HG02610 (cell line): ENCODE results near the gene FSTL3.
"Not testable (repeated sequence)": the region's sequence is repeated elsewhere in the genome, so short reads cannot be mapped to it uniquely, and the experiment has no call there.

Source experiments
- ATAC-seq: cut with Tn5 transposase; IDR thresholded peaks from one replicate; pipeline ENCODE4 v1.9.1; 2021; ENCODE audit warnings: mild to moderate bottlenecking, moderate library complexity; ENCODE audit not compliant: unreplicated experiment

Gene FSTL3

DNA sequence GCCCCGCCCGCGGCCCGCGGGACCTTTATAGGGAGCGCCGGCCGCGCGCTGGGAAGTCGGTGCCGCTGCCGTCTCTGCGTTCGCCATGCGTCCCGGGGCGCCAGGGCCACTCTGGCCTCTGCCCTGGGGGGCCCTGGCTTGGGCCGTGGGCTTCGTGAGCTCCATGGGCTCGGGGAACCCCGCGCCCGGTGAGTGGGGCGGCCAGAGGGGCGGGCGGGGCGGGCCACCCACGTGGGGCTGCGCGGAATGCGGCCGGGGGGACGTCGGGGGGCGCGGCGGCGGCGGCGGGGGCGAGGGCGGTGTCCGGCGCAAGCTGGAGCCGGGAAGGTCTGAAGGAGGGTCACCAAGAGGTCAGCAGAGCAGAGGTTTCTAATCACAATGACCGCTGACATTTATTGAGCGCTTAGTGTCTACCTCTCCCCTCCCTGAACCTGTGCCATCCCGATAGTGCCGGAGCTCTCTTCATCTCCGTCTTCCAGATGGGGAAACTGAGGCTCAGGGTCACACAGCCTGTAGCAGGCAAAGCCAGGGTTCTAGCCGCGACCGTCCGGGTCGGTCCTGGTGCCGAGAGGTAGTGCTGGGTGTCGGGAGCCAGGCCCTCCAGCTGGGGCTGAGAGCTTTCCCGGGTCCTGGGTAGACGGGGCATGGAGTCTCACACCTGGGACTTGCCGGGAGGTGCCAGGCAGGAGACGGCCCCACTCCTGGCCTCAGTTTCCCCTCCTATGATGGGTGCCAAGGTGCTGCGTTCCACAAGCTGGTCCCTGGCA is at the start of gene FSTL3:
Gene FSTL3, plus strand, starts transcription at position 54 of the 767 bp plus-strand sequence. Its CDS starts 32 bp downstream, at position 86.
- ATAC-seq = no peak

DNA sequence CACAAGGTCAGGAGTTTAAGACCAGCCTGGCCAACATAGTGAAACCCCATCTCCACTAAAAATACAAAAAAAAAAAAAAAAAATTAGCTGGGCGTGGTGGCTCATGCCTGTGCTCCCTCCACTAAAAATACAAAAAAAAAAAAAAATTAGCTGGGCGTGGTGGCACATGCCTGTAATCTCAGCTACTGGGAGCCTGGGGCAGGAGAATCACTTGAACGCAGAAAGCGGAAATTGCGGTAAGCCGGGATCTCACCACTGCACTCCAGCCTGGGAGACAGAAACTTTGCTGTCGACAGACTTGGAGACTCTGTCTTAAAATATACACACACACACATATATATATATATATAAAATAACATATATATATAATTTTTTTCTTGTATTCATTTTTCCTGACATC is 49.6 kb upstream of the FSTL3 start:
- not testable (repeated sequence) for ATAC-seq

DNA sequence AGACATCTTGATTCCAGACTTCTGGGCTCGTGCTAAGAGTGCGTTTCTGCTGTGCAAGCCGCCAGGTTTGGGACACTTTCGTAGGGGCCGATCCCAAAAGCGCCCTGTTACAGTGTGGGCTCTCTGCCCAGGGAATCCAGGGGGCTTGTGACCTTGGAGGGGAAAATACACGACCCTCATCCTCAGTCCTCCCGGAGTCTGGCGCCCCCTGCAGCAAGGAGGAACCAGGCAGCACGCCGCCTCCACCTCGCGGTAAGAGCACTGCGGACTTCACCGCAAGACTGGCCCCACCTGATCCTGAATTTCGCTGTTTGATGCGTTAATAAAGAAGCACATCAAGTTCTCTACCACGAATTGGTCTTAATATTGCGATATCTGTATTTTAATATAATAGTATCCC is 48.0 kb upstream of the FSTL3 start:
- ATAC-seq = no peak

DNA sequence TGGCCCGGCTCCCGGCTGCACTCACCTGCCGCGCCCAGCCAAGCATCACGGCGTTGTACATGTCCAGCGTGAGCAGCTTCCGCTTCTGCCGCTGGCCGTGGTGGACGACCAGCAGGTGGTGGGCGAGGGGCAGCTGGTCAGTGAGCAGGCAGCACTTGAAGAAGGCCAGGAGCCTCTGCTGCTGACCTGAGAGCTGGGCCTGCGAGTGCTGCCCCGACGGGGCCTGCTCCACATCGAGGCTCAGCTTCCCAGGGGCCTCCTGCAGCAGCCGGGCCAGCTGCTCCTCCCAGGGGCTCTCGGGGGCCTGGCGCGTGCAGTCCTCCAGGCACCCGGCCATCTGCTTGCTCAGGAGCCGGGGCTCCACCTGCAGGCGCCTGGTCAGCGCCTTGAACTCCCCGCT is 46.7 kb upstream of the FSTL3 start:
- ATAC-seq = not testable (repeated sequence)

DNA sequence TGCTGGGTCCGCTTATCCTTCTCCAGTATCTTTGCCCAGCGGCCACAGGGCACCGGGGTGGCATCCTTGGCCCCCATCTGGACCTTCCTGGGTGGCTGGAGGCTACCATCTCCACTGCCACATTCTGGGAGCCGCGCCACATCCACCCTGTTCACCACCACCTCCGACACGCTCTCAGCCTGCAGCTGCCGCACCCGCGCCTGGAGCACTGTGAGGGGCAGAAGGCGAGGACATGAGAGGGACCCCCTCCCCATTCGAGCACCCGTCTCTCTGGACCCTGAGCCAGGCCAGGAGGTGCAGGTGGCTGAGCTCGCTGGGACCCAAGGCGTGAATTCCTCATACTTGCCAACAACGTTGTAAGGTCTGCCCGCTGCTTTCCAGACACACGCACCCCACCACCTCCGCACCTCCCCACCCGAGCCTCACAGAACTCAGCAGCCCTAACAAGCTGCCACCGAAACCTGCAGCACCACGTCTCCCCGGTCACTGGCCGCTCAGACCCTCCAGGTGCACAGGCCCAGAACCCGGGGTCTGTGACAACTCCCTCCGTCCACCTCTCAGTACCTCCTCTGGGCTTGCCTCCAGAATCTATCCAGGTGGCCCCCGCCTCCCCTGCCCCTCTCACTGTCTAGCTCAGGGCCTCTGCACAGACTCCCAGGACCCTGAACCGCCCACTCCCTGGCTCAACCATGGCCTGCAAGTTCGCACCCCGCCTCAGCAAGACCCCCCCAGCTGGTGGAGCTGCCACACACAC is 46.1 kb upstream of the FSTL3 start:
- ATAC-seq = no peak

DNA sequence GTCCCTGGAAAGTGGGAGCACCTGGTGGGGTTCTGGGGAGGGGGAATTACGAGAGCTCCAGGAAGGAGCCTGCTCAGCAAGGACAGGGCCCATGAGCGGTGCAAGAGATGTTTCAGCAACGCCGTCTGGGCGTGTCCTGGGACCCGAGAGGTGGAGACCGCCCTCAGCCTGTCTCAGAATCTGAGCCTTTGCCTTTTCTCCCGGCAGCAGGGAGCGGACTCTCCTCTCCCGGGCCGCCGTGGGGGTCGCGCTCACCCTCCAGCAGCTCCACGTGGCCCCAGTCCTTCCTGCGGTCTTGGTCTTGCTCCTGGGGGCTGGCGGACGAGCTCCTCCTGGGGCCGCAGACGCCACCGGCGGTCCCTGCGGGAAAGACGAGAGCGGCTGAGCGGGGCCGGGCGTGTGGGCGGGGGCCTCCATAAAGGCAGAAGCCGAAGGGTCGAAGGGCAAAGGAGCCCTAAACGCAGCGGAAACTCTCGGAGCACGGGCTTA is 43.6 kb upstream of the FSTL3 start:
- ATAC-seq = peak; percentile 15

DNA sequence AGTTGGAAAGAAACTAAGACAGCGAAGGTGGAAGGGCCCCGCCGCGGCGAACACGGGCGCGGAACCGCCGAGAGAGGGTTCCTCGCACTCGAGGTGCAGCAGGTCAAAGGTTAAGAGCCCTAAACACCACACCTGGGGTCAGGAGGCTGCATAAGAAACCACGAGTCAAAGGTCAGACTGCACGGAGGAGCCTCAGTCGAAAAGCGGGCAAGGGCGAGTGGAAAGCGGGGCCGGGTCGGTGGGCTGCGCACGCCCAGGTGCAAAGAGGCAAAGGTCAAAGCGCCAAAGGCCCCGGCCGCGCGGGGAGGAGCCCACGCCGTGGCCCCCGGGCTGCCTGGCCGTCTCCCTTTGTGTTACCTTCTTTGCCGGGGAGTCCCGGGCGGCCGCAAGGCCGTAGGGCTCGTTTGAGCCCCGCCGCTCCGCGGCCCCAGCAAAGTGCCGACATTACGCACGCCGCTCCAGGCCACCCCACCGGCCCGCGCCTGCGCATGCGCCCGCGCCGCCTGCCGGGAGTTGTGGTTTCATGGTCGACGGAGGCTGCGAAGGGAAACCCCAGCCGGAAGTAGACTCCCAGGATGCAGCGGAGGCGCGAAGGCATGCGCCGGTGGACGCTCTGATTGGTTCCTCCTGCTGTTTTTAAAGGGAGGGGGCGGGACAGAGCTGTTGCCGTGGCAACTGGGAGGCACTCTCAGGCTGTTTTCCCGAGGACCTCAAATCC is 43.0 kb upstream of the FSTL3 start, which contains the start of gene POLRMT:
Gene POLRMT, minus strand, starts transcription at position 470 of the 718 bp plus-strand sequence. Its CDS starts 25 bp downstream, at position 445.
- peak; percentile 81 for ATAC-seq

DNA sequence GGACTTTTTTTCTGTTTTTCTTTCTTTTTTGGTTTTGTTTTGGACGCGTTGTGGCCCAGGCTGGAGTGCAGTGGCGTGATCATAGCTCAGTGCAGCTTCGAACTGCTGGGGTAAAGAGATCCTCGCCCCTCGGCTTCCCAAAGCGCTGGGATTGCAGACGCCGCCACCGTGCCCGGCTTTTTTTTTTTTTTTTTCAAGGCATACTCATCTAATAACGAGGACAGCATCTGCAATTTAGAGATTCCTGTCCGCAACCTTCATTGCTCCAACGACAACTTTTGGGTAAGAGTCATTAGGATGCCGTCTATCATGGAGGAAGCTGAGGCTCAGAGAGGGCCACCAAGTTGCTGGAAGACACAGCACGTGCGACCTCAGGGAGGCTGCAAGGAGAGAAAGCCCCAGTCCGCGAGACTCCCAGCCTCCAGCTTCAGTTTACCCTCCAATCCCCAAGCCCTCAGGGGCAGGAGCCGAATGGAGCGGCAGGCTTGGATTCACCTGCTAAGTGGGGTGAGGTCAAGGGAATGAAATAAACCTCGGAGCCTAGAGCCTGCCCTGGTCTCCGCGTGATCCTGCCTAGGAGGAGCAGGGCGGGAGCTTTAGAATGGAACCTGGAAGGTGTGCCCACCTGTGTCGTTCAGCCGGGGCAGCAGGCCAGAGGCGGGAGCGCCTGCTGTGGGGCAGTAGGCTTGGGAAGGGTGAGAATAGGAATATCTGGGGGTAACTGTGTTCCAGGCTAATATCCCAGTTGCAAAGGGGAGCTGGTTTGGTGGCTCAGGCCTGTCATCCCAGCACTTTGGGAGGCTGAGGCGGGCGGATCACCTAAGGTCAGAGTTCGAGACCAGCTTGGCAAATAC is 42.2 kb upstream of the FSTL3 start:
- no peak for ATAC-seq

DNA sequence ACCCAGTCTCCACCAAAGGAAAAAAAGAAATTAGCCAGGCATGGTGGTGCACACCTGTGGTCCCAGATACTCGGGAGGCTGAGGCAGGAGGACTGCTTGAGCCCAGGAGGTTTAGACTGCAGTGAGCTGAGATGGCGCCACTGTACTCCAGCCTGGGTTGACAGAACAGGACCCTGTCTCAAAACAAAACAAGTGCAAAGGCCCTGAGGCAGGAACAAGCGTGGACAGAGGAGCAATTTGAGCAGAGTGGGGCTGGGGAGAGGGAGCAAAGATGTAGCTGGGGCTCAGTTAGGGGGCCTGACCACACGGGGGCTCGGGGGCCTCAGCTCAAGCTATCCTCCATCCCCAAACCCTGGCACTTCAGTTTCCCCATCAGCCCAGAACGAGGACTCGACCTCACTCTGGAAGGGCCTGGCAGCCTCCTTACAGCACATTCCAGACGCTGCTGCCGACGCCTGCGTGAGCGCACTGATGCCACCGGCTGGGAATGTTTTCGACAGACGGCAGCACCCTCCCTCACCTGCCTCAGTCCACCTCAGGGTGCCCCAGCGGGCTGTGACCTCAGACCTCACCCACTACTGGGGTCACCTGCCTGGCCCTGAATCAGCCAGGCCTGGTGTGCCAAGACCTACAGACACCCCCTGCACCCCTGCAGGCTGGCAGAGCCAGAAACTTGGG is 41.1 kb upstream of the FSTL3 start:
- ATAC-seq = no peak

DNA sequence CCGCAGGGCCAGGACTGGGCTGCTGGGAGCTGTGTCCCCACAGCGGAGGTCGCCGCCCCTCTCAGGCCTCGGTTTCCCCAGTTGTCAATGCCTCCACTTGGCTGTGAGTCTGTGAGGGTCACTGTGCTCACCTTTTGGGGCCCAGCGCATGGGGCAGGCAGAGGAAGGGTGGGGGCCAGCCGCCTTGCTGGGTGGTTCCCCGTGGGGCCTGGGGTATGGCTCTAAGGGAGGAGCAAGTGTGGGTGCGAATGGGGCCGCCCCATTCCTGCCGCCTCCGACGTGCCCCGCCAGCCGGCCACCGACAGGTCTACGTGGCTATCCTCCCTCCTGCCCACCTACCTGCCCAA is 37.3 kb upstream of the FSTL3 start:
- ATAC-seq = no peak

DNA sequence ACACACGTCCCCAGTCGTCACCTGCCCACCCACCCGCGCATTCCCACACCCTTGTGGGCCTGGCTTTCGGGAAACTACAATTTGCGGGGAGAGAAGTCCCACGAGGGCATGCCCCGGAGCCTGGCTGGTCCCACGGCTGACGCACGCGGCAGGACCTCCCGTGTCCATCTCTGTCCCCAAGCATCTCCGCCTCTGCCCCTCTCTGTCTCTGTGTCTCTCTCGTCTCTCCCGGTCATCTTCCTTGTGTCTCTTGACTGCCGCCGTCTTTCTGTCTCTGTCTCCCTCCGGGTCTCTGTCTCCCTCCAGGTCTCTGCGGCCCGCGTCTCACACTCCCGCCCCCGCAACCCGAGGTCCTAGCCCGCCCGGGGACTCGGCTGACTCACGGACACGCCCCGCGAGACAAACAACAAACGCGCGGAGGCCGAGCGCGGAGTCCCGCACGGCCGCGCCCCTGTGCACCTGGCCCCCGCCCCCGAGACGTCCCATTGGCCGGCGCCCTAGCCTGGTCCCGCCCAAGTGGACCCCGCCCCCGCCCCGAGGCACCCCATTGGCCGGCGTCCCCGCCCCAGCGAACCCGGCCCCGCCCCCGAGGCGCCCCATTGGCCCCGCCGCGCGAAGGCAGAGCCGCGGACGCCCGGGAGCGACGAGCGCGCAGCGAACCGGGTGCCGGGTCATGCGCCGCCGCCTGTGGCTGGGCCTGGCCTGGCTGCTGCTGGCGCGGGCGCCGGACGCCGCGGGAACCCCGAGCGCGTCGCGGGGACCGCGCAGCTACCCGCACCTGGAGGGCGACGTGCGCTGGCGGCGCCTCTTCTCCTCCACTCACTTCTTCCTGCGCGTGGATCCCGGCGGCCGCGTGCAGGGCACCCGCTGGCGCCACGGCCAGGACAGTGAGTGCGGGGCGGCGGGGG is 36.7 kb upstream of the FSTL3 start, which contains the start of gene FGF22:
Gene FGF22, plus strand, starts transcription at position 627 of the 908 bp plus-strand sequence. Its CDS starts 47 bp downstream, at position 674.
- ATAC-seq = peak; percentile 39

DNA sequence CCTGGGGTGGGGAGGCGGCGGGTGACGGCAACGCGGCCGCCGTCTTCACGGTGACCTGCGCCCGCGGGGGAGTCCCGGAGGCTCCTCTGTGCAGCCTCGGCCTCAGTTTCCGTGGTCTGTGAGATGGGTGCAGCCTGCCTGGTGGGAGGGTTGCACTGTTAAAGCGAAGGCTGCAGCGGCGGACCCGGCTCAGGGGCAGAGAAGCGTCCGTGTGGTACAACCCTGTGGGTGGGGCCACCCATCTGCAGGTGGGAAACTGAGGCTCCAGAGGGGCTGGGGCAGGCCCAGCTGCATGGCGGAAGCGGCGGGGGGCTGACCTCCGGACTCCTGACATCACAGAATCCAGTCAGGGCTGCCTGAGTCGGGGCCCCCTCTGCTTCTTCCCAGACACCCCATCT is 36.0 kb upstream of the FSTL3 start:
- no peak for ATAC-seq

DNA sequence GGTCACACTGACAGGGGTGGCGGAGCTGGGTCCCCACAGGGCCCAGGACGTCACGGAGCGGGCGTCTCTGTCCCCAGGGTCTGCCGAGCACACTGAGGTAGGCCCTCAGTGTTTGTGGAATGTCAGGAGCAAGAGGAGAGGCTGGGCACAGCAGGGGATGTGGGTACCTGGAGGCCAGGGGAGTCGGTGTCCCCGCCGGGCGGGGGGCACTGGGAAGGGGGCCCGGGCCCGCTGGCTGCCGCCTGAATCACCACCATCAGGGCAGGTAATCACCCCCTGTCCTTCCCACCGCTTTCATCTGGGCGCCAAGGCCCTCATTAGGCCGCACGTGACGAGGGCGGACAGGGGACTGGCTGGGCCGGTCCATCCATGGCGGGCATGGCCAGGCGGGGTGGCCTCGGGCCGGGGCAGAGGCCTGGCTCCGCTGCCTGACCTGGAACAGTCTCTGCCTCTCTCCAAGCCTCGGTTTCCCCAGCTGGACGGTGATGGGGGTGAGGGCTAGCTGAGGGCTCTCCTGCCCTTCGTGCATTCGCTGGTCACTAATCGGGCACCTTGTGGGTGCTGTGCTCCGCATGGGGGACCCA is 35.5 kb upstream of the FSTL3 start:
- no peak for ATAC-seq

DNA sequence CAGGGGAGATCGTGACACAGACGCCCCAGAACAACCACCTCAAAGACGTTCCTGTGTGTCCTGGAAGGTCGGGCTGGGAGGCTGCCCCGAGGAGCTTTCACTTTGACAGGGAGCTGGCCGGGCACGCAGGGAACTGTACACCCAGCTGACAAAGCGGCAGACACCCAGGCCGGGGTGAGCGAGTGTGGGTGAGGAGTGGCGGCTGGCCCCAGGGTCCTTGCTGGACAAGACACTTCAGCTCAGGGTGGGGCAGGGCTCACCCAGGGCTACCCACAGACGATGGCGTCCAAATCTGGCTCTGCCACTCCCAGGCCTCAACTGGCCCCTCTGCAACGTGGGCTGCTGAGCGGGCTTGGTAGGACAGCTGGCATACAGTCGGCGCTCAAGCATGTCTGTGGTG is 34.5 kb upstream of the FSTL3 start:
- ATAC-seq = no peak

DNA sequence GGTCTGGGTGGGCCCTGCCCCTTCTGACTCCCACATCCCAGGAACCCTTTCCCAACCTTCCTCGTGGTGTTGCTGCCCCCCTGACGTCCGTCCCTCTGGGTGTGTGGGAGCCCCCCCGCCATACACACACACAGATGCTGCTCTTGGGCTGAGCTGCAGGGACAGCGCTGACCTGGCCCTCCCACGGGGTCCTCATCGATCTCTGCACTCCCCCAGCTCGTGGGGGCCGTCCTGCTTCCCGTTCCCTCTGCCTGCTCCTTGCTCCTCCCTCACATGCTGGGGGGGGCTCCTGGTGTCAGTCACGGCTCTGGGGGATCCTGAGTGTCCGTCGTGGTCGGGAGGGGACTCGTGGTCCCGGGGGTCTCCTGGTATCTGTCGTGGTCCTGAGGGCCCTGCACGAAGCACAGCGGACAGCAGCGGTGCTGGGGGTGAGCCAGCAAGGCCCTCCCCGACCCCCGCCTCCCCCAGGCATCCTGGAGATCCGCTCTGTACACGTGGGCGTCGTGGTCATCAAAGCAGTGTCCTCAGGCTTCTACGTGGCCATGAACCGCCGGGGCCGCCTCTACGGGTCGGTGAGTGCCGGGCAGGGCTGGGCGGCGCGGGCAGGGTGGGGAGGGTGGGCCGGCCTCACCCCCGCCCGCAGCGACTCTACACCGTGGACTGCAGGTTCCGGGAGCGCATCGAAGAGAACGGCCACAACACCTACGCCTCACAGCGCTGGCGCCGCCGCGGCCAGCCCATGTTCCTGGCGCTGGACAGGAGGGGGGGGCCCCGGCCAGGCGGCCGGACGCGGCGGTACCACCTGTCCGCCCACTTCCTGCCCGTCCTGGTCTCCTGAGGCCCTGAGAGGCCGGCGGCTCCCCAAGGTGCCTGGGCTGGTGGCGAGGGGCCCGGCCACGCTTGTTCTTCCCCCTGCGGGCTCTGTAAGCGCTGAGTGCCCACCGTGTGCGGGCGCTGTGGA is 33.1 kb upstream of the FSTL3 start:
- ATAC-seq = no peak

DNA sequence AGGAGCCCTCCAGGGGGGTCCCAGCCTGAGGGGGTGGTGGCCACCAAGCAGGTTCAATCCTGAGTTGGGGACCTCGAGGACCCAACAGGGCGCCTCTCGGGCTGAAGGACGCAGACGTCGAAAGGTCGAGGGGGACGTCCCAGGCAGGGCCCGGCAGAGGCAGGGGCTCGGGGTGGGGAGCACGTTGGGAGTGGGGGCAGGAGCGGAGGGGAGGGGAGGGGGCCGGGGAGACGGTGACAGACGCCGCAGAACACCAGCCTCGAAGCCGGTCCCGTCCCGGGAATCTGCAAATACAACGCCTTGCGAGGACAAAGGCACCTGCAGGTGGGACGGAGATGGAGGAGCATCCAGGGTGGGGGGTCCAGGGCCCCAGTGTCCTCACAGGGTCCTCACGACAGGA is 32.5 kb upstream of the FSTL3 start:
- no peak for ATAC-seq

DNA sequence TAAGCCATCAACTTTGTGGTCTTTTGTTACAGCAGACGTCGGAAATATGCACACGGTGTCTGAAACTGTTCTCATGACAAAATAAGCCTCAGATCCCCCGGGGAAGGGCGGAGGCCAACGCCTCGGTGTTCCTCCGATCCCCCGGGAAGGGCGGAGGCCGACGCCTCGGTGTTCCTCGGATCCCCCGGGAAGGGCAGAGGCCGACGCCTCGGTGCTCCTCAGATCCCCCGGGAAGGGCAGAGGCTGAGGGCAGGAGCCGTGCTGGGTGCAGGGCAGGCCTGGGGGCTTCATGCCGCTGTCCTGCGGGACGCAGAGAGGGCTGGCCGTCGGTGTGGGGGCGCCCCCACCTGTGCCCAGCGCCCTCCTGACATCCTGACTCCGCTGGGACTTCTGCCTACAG is 31.8 kb upstream of the FSTL3 start:
- no peak for ATAC-seq
